ENCODE data around the gene PIGX.

Gene PIGX

DNA sequence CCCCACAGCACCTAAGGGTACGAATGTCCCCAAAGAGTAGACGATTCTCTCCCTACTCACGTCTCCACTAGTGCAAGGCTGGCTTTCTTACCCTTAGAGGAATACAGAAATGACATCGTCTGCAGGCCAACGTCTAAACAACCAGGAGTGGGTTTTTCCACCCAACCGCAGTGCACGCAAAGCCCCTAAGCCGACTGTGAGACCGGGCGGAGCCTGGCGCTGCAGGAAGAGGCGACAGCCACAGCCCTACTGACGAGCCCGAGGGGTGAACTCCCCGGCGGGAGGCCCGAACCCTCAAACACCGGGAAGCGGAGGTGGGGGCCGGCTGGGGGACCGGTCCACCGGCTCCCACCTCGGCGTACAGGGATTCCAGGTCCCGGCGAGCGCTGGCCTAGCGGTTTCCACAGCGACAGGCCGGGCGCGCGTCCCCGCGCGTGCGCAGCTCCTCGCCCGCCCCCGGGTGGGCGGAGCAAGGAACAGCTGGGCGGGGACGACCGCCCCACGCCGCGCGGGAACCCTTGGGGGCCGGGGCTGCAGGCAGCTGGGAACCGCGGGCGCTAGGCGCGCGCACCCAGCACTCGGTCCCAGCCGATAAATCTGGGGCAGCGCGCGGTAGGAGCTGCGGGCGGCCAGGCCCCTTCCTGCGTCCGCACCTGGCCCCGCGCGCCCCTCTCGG, at the start of gene PIGX, which contains the start of gene CEP19:
PIGX (plus strand) TSS at position 540 of the 676 bp plus-strand sequence.
CEP19 (minus strand) TSS at position 413 of the 676 bp plus-strand sequence. CDS start 3,593 bp downstream, outside the sequence.
- DNase-seq (ENCODE audit: low read depth), result no peak

DNA sequence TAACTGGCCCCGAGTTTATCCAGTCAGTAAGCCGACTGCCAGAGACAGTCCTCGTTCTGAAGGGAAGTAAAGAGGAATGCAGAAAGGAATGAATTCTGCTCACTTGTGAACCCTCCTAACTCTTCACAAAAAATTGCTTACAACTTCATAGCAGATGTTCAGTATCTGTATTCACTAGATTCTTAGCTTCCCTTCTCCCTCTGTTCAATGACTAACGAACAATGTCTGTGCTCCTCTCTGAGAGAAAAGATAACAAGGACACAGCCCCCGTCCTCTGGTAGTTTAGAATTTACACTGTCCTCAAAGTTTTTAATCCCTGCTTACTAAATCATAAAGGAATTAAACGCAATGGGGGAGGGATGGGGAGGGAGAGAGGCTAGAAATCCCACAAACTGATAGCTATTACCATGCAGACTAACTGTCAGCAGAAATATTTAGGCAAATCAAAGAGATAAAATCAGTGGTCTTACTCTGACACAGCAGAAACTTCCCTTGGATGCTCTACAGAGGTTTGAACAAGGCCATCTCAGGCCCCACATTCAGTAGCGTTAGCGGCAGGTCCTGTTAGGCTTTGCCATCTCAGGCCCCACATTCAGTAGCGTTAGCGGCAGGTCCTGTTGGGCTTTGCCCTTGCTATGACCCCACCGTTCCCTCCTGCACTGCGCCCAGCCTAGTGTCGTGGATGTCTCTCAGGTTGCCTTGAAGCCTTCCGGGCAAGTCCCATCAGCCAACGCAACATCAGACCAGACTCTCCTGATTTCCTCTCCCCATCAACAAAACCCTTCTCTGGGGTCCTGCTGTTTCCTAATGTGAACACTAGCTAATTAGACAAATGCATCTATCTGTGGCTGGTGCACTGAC, 49.2 kb upstream of the PIGX start:
- no peak for DNase-seq (ENCODE audit: low read depth)

DNA sequence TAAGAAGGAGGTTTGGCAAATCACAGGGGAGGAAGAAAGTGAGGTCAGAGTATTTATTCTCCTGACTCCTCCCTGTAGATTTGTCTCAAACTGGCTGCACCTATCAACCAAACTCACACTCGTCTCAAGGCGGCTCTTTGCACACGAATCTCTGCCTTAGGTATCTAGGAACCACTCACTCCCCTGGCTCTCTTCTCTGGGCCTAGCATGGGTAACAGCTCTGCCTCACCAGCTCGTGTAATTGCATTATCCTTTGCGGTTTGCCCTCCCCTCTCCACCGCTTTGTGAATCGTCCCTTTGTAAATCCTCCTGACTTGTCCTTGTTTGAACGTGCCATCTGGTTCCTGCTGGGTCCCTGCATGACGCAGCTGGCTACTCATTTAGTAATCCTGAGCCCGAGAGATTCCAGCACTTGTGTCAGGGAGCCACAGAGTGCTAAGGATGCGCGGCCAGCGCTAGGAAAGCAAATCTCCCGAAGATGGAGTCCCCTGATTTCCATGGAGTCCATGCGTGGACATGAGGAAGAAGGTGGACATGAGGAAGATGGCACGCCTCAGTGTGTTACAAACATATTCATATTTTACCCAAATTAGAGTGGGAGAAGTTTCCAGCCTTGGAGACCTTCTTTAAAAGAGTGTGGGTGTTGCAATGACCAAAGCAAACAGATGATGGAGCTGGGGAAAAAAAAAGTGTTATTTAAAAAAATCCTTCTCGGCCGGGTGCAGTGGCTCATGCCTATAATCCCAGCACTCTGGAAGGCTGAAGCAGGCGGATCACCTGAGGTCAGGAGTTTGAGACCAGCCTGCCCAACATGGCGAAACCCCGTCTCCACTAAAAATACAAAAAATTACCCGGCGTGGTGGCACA, 45.9 kb upstream of the PIGX start:
- DNase-seq (ENCODE audit: low read depth), result no peak

DNA sequence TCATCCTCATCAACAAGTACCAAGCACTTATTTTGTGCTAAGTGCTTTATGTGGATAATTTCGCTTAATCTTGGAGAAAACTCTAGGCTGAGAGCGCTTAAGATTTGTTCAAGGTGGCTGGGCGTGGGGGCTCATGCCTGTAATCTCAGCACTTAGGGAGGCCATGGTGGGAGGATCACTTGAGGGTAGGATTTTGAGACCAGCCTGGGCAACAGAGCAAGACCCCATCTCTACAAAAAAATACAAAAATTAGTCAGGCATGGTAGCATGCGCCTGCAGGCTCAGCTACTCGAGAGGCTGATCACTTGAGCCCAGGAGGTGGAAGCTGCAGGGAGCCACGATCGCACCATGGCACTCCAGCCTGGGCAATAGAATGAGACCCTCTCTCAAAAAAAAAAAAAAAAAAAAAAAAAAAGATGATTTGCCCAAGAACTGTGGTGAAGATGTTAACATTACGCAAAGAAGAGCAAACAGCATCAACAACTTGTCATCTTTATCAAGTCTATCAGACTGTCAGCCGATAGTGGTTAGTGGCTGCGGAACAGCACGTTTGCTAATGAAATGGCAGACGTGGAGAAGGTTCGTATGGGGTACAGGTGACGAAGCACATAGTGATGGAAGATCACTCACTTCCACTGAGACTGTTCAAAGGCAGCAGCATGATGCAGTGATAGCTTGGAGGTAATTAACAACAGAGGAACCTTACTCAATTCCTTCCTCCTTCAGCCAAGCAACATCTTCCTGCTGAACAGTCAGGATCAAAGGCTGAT, 44.9 kb upstream of the PIGX start:
- DNase-seq (ENCODE audit: low read depth), result no peak

DNA sequence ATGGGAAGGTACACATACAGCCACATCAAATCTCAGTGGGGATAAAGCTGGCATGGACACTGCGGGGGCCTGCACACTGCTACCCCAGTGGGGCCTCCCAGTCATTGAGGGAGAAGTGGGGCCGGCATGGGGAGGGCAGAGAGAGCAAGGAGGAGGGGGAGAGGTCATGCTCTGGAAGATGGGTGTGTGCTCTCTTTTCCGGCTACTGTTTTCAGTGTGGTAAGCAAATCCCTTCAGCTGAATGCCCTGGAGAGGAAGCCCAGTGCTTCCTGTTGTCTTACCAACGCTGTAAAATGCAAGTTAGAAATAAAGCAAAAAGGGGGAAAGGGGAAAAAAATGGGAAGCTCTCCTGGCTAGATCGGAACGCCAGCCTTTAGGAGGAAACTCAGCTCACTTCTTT, 41.8 kb upstream of the PIGX start:
- DNase-seq (ENCODE audit: low read depth), result no peak

DNA sequence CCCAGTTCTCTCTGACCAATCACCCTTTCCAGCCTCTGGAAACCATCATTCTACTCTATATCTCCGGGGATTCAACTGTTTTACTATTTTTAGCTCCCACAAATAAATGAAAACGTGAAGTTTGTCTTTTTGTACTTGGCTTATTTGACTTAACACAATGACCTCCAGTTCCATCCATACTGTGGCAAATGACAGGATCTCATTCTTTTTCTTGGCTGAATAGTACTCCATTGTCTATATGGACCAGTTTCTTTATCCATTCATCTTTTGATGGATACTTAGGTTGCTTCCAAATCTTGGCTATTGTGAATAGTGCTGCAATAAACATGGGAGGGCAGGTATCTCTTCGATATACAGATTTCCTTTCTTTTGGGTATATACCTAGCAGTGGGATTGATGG, 38.5 kb upstream of the PIGX start:
- DNase-seq (ENCODE audit: low read depth), result no peak

DNA sequence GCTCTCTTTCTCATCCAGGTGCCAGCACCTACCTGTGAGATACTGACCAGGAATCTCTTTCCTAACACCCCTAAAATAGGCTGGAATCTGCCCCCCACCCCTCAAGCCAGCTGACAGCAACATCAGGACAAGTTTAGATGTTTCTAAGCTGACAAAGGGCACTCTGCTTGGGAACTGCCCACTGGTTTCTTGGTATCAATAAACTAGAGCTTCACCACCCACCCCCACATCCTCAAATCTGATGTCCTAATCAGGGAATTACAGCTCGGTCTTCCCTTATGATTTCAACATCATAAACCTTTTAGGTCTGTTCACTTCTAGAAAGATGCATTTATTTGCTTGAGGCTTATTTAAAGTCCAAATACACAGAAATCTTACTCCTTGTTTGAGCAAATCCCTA, 34.8 kb upstream of the PIGX start:
- DNase-seq (ENCODE audit: low read depth), result no peak

DNA sequence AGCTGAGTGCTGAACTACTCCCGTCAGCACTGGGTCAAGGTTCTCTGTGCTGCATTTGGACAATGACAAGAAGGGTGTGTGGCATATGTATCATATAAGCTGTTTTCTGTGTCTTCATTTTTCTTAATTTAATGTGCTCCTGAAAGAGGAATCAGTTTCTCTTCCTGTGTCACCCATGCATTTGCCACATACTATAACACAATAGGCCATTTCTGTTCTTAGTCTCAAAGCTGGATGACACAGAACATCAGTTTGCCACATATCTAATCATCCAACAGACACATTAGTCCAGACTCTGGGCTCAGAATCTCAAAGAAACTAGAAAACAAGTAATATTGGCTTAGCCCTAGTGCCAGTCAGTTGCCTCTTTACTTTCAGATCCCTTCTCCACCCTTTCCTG, 34.2 kb upstream of the PIGX start:
- no peak for DNase-seq (ENCODE audit: low read depth)

DNA sequence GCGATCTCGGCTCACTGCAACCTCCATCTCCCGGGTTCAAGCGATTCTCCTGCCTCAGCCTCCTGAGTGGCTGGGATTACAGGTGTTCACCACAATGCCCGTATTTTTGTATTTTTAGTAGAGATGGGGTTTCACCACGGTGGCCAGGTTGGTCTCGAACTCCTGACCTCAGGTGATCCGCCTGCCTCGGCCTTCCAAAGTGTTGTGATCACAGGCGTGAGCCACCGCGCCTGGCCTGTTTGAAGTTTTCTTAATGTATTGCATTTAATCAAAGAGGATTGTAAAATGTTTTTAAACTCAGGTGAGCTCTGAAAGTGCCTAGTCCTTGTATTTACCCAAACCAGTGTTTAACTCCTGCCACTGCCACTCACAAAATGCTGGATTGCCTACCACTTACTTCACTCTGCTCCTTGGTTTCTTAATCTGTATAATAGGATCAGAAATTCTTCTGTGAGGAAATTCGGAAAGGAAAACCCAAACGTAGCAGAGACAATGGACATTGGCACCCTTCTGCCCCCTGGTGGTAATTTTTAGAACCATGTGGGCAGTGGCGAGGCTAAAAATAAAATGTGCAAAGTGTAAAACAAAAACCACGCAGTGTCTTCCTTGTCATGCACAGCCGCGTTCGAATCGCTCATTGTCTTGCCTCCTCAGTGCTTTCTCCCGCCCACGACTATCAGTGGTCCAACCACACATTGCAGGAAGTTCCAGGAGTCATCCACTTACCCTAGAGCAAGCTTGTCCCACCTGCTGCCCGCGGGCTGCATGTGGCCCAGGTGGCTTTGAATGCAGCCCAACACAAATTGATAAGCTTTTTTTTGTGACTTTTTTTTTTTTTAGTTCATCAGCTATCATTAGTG, 27.4 kb upstream of the PIGX start:
- peak; percentile 19 for DNase-seq (ENCODE audit: low read depth)

DNA sequence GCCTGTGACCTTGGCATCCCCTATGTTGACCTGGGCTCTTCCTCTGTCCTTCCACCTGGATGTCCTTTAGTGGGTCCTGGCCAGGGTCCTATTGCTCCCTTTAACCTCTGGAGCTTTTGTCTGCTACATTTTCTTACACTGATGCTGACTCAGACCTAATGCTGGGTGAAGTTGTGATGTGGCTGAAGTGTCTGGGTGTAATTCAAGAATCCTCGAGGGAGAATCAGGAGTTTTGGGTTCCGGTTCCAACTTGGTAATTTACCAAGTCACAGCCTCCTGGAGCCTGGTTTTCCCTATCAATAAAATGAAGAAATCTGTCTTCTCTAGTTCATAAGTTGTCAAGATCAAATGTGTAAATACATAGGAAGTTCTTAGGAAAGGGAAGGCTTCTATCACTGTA, 25.7 kb upstream of the PIGX start:
- DNase-seq (ENCODE audit: low read depth), result no peak

GRCh38 chr3:196688349-196688748, 23.8 kb upstream of the PIGX start:
- no peak for DNase-seq (ENCODE audit: low read depth)

GRCh38 chr3:196689941-196690660, 22.1 kb upstream of the PIGX start:
- DNase-seq (ENCODE audit: low read depth), result no peak

DNA sequence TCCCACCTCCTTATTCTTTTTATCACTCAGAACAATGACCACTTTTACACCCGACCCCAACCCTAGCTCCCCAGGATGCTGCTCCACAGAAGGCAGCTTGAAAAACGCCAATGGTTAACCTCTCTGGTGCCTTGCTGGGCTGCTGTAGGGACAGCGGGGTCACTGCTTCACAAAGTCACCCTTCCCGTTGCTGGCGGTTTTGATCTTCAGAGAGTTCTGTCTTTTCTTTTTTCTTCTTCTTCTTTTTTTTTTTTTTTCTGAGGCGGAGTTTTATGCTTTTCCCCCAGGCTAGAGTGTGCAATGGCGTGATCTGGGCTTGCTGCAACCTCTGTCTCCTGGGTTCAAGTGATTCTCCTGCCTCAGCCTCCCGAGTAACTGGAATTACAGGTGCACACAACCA, 20.8 kb upstream of the PIGX start:
- no peak for DNase-seq (ENCODE audit: low read depth)

- DNase-seq (ENCODE audit: low read depth), result no peak
Observed at GRCh38 chr3:196694202-196694638, 18.0 kb upstream of the PIGX start.

GRCh38 chr3:196694941-196695848, 17.0 kb upstream of the PIGX start:
- no peak for DNase-seq (ENCODE audit: low read depth)

DNA sequence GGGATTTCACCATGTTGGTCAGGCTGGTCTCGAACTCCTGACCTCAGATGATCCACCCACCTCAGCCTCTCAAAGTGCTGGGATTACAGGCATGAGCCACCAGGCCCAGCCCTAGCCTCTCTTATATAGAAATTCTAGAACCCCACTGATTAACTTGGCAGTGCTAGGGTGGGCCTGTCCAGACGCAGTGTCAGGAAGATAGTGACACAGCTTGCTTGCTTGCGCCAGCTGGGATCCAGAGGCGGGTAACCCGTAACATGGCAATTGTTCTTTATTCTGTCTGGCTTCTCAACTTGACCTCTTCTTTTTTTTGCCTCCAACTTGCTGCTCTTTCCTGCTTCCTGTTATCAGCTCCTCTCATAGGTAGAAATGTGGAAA, 16.3 kb upstream of the PIGX start:
- DNase-seq (ENCODE audit: low read depth), result no peak

DNA sequence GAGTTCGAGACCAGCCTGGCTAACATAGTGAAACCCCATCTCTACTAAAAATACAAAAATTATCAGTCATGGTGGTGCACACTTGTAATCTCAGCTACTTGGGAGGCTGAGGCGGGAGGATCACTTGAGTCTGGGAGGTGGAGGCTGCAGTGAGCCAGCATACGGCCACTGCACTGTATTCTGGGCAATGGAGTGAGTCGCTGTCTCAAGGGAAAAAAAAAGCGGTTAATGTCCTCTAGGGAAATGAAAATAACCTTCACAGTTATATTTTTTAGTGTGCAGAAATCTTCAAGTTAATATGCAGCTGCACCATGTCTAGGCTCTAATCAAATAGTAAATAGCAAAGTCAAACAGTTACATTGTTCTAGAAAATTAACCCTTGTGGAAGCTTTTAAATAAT, 14.9 kb upstream of the PIGX start:
- no peak for DNase-seq (ENCODE audit: low read depth)

DNA sequence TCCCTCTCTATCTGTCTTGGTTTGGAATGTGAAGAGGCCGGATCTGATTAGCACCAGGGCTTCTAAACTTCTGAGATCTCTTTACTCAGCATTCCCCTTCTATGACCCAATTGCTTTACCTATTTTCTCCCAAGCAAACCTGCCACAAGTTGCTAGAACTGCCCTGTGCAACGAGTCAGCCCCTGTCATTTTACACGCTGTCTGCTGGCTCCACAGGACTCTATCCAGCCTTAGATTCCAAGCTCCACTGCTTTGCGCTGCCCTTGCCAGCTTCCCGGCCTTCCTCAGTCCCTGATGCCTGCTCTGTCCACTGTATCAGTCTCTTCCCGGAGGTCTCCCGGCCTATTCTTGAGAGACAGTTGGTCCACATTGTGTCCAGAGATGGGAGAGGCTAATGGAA, 12.4 kb upstream of the PIGX start:
- no peak for DNase-seq (ENCODE audit: low read depth)

- DNase-seq (ENCODE audit: low read depth), result no peak
Observed at GRCh38 chr3:196700801-196701200, 11.4 kb upstream of the PIGX start.

Data from HS-27A (cell line).